ENCODE data around the gene GNGT1.

Gene GNGT1

DNA sequence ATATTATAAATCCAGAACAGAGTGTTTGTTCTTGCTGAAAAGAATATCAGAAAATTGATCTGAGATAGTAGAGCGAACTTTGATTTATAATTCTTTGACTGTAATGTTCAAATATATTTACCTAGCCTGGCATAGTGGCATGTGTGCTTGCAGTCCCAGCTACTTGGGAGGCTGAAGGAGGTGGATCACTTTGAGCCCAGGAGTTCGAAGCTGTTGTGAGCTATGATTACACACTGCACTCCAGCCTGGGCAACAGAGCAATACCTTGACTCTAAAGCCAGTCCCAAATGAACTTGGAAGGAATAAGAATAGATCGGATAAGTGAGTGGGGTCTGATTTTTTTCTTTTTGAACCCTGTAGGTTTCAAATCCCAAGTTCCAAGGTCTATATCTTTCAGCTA, 38.7 kb downstream of the GNGT1 start:
- Mint-ChIP-seq H3K4me1 (ENCODE audit: low read depth) (no peaks in the 10 kb centered on the region), H3K36me3 (ENCODE audit: low read depth) (no peaks in the 10 kb centered on the region), H3K4me3 (no peak overlapping the region), H3K9me3 (no peaks in the 10 kb centered on the region), H3K27ac (no peak overlapping the region), H3K27me3 (peaks cover 11% of the 10 kb centered on the region)

GRCh38 chr7:93945756-93946535, 39.6 kb downstream of the GNGT1 start:
- Mint-ChIP-seq H3K27me3 (peaks cover 11% of the 10 kb centered on the region), H3K4me1 (ENCODE audit: low read depth) (no peaks in the 10 kb centered on the region), H3K36me3 (ENCODE audit: low read depth) (no peaks in the 10 kb centered on the region), H3K4me3 (no peak overlapping the region), H3K9me3 (no peaks in the 10 kb centered on the region), H3K27ac (no peak overlapping the region)

DNA sequence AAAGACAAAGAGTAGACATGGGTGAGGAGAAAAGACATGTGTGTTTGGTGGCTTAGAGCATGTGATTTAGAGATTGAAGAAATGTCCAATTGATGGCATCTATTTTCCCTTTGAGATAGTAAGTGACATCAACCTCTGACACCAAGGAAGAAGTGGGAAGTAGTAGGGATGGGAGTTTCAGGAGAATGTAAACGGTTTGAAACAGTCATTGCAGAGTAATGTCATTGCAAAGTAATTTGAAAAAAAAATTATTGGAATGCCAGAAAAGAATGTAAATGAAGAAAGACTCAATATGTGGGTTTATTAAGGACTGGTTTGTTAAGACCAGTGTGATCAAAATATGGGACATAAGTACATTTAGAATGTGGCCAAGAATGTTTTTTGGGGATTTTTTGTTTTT, 41.7 kb downstream of the GNGT1 start:
- no peaks in the 10 kb centered on the region for H3K9me3 Mint-ChIP-seq
- no peaks in the 10 kb centered on the region for H3K36me3 Mint-ChIP-seq (ENCODE audit: low read depth)
- no peak overlapping the region for H3K27ac Mint-ChIP-seq
- no peaks in the 10 kb centered on the region for H3K4me1 Mint-ChIP-seq (ENCODE audit: low read depth)
- H3K4me3 Mint-ChIP-seq: no peak overlapping the region
- H3K27me3 Mint-ChIP-seq: peaks cover 10% of the 10 kb centered on the region

DNA sequence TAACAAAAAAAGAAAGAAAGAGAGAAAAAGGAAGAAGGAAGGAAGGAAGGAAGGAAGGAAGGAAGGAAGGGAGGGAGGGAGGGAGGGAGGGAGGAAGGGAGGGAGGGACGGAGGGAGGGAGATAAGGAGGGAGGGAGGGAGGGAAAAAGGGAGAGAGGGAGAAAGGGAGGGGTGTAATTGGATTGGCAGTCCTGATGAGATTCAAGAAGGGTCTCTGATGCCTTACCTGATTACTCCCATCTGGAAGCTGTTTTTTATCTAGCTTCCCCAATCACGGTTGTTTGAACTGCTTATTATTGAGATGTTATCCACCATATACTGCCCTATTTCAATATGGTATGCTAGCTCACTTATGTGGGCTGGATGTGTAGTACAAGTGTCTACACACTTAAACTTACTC, 42.5 kb downstream of the GNGT1 start:
- no peak overlapping the region for H3K4me3 Mint-ChIP-seq
- no peaks in the 10 kb centered on the region for H3K9me3 Mint-ChIP-seq
- H3K27ac Mint-ChIP-seq: no peak overlapping the region
- H3K4me1 Mint-ChIP-seq (ENCODE audit: low read depth): no peaks in the 10 kb centered on the region
- no peaks in the 10 kb centered on the region for H3K36me3 Mint-ChIP-seq (ENCODE audit: low read depth)
- H3K27me3 Mint-ChIP-seq: peaks cover 6% of the 10 kb centered on the region

GRCh38 chr7:93949423-93949822, 43.1 kb downstream of the GNGT1 start:
- H3K36me3 Mint-ChIP-seq (ENCODE audit: low read depth): no peaks in the 10 kb centered on the region
- no peaks in the 10 kb centered on the region for H3K4me1 Mint-ChIP-seq (ENCODE audit: low read depth)
- H3K27ac Mint-ChIP-seq: no peak overlapping the region
- H3K9me3 Mint-ChIP-seq: no peaks in the 10 kb centered on the region
- H3K27me3 Mint-ChIP-seq: peaks cover 3% of the 10 kb centered on the region
- no peak overlapping the region for H3K4me3 Mint-ChIP-seq

- no peaks in the 10 kb centered on the region for H3K4me1 Mint-ChIP-seq (ENCODE audit: low read depth)
- H3K4me3 Mint-ChIP-seq: no peak overlapping the region
- no peak overlapping the region for H3K27ac Mint-ChIP-seq
- no peaks in the 10 kb centered on the region for H3K36me3 Mint-ChIP-seq (ENCODE audit: low read depth)
- no peaks in the 10 kb centered on the region for H3K27me3 Mint-ChIP-seq
- no peaks in the 10 kb centered on the region for H3K9me3 Mint-ChIP-seq
Observed at GRCh38 chr7:93955304-93955703, 48.9 kb downstream of the GNGT1 start.

GRCh38 chr7:93957767-93958166, 51.4 kb downstream of the GNGT1 start:
- H3K4me1 Mint-ChIP-seq (ENCODE audit: low read depth): no peaks in the 10 kb centered on the region
- H3K36me3 Mint-ChIP-seq (ENCODE audit: low read depth): no peaks in the 10 kb centered on the region
- no peak overlapping the region for H3K4me3 Mint-ChIP-seq
- H3K27me3 Mint-ChIP-seq: no peaks in the 10 kb centered on the region
- H3K27ac Mint-ChIP-seq: no peak overlapping the region
- no peaks in the 10 kb centered on the region for H3K9me3 Mint-ChIP-seq

DNA sequence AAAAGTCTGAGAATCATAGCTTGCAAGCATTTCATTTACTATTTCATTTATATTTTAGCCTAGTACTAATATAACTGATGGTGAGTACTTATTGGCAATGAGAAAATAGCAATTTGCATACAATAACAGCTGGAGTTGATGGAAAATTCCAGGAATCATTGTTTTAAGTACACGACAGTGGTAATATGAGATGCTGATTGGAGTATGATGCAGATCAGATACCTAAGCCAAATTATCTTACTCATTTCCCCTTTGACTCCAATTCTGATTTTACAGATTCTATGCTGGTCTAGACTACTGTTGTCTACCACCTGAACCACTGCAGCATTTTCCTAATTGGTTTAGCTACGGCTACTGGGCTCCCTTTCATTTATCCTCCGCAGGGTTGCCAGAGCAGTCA, 51.8 kb downstream of the GNGT1 start:
- no peaks in the 10 kb centered on the region for H3K27me3 Mint-ChIP-seq
- no peaks in the 10 kb centered on the region for H3K9me3 Mint-ChIP-seq
- no peak overlapping the region for H3K4me3 Mint-ChIP-seq
- H3K4me1 Mint-ChIP-seq (ENCODE audit: low read depth): no peaks in the 10 kb centered on the region
- H3K27ac Mint-ChIP-seq: no peak overlapping the region
- H3K36me3 Mint-ChIP-seq (ENCODE audit: low read depth): no peaks in the 10 kb centered on the region

GRCh38 chr7:93958651-93959050, 52.3 kb downstream of the GNGT1 start:
- Mint-ChIP-seq H3K4me3 (no peak overlapping the region), H3K27ac (no peak overlapping the region), H3K36me3 (ENCODE audit: low read depth) (no peaks in the 10 kb centered on the region), H3K27me3 (no peaks in the 10 kb centered on the region), H3K4me1 (ENCODE audit: low read depth) (no peaks in the 10 kb centered on the region), H3K9me3 (no peaks in the 10 kb centered on the region)

Measured in stimulated activated naive CD8-positive, alpha-beta T cell treated with anti-CD3 and anti-CD28 coated beads, Interleukin-15, Interleukin-2, amounts not matched to agents 100 ng/mL and 50 ng/mL, for 24 hours (primary cell).